GM12892 (cell line): ENCODE data around the gene WDFY3.

Experiments
- POLR2A ChIP-seq: IDR thresholded peaks from 2 replicates; pipeline ENCODE4 v1.6.1; 2011; ENCODE audit warnings: low read depth, low read length, control low read depth
- TAF1 ChIP-seq: IDR thresholded peaks from 2 replicates; pipeline ENCODE4 v1.6.1; 2011; ENCODE audit warnings: low read depth, mild to moderate bottlenecking, control low read depth, low read length, borderline replicate concordance

DNA sequence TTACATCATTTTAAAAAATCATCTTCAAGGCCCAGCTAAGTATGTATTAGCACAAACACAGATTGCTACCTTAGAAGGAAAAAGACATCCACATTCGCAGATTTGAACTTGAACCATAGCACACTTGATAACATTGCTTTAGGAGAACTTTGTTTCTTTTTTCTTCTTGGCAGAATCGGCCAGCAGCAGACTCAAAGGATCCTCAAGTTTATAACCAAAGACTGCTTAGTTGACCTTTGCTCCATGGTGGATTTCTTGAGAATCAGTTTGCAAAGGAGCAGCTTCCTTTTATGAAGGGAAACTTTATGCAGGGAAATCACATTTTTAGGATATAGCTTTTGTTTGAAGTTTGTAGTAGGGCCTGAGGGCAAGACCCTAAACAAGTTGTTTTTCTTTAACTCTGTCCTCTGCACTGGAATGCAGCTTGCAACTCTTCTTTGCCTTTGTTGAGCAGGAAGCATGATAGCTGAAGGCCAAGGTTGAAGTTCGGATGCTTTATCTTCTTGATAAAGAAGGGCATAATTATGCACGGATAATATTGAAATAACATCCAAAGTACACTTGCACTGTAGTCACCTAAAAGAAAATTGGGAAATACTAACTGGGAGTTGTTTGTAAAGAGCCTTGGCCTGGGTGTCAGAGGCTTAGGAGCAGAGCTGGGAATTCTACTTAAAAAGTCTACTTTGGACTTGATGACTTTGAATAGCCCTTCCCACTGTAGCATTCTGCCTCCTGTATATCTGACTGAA lies 305.1 kb downstream of the WDFY3 start:
- TF ChIP-seq POLR2A (no peak), TAF1 (no peak)
